Activated T-cell treated with anti-CD3 and anti-CD28 coated beads for 24 hours (primary cell): ENCODE measurements around the gene CREB3L1.

Experiments
- DNase-seq: peaks from one replicate; pipeline ENCODE4 v3.0.0-alpha.2; 2020; ENCODE audit warnings: low read depth

Gene CREB3L1

GRCh38 chr11:46346886-46347636 lies 69.6 kb downstream of the CREB3L1 start, which contains the start of gene DGKZ:
TSS of gene DGKZ (plus strand) at chr11:46347463. CDS start at chr11:46347660, 197 bp downstream.
- peak; percentile 86 for DNase-seq

- DNase-seq = no peak
These were observed 70.3 kb downstream of the CREB3L1 start for GRCh38 chr11:46347637-46348311.

GRCh38 chr11:46348566-46349401 lies 71.3 kb downstream of the CREB3L1 start:
- DNase-seq = no peak

GRCh38 chr11:46350695-46351094 lies 73.2 kb downstream of the CREB3L1 start:
- DNase-seq = no peak

- no peak for DNase-seq
These were observed 73.7 kb downstream of the CREB3L1 start for GRCh38 chr11:46351148-46351547.

GRCh38 chr11:46351606-46352005 lies 74.1 kb downstream of the CREB3L1 start:
- no peak for DNase-seq

GRCh38 chr11:46352063-46352841 lies 74.8 kb downstream of the CREB3L1 start:
- DNase-seq = peak; percentile 56

GRCh38 chr11:46353698-46354097 lies 76.2 kb downstream of the CREB3L1 start:
- peak; percentile 43 for DNase-seq

- no peak for DNase-seq
These were observed 79.5 kb downstream of the CREB3L1 start for GRCh38 chr11:46356924-46357482.

- DNase-seq = no peak
These were observed 80.0 kb downstream of the CREB3L1 start for GRCh38 chr11:46357483-46357936.

- DNase-seq = no peak
These were observed 82.5 kb downstream of the CREB3L1 start for GRCh38 chr11:46359953-46360352.

- DNase-seq = no peak
These were observed 83.4 kb downstream of the CREB3L1 start for GRCh38 chr11:46360878-46361277.

GRCh38 chr11:46361283-46362155 lies 84.1 kb downstream of the CREB3L1 start:
- DNase-seq = peak; percentile 59

GRCh38 chr11:46362156-46363030 lies 84.9 kb downstream of the CREB3L1 start:
- DNase-seq = no peak

GRCh38 chr11:46363031-46363407 lies 85.6 kb downstream of the CREB3L1 start:
- no peak for DNase-seq

GRCh38 chr11:46363455-46364005 lies 86.1 kb downstream of the CREB3L1 start:
- DNase-seq = no peak

GRCh38 chr11:46364056-46364455 lies 86.6 kb downstream of the CREB3L1 start:
- no peak for DNase-seq

GRCh38 chr11:46364791-46365190 lies 87.3 kb downstream of the CREB3L1 start:
- DNase-seq = no peak

- no peak for DNase-seq
These were observed 88.8 kb downstream of the CREB3L1 start for GRCh38 chr11:46366260-46366659.
